Lower leg skin (tissue), 3 donors: Measurements from ENCODE around the gene DCP1B.

ENCODE experiments used
- POLR2A ChIP-seq, 2 donors: fragments of 450-650 bp; IDR thresholded peaks; one replicate each; pipeline ENCODE4 v1.6.1; 2016 to 2017; ENCODE audit warnings: antibody characterized with exemption in 2 of 2, mild to moderate bottlenecking in 1 of 2, moderate library complexity in 1 of 2
- TF ChIP-seq, protein P1 (sequence below), 3 donors: fragments of 450-650 bp; IDR thresholded peaks; one replicate each; pipeline ENCODE4 v1.5.1; 2016; ENCODE audit warnings: antibody characterized with exemption in 3 of 3, mild to moderate bottlenecking in 3 of 3, moderate library complexity in 2 of 3

DNA sequence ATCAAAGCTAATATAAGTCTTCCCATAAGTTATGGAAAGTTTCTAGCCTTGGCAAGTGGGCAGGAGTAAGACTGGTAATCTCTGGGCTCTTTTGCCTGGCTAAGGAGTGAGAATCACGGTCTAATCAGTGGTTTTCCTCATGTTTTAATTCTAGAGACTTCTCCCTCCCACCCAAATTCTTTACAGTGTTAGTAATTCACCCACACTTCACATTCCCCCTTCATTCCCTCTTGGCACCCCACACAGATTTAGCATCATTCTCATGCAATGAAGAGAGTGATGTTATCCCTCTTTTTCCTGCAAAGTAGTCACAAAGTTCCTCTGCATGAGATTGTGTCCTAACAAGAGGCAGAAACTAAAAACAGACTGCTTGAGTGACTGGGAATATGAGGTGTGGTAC, 57.2 kb downstream of the DCP1B start:
- TF ChIP-seq, protein P1, sequence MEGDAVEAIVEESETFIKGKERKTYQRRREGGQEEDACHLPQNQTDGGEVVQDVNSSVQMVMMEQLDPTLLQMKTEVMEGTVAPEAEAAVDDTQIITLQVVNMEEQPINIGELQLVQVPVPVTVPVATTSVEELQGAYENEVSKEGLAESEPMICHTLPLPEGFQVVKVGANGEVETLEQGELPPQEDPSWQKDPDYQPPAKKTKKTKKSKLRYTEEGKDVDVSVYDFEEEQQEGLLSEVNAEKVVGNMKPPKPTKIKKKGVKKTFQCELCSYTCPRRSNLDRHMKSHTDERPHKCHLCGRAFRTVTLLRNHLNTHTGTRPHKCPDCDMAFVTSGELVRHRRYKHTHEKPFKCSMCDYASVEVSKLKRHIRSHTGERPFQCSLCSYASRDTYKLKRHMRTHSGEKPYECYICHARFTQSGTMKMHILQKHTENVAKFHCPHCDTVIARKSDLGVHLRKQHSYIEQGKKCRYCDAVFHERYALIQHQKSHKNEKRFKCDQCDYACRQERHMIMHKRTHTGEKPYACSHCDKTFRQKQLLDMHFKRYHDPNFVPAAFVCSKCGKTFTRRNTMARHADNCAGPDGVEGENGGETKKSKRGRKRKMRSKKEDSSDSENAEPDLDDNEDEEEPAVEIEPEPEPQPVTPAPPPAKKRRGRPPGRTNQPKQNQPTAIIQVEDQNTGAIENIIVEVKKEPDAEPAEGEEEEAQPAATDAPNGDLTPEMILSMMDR (IDR thresholded peaks at IDR 0.05): no peak
- TF ChIP-seq POLR2A (IDR thresholded peaks at IDR 0.05): no peak
